NCI-H1105 treated with DMSO at 0.1 percent for 48 hours (cell line): ENCODE results near the gene ITSN1.

Experiments
- DNase-seq: peaks from one replicate; lab custom pipeline; 2025; lab: John Stamatoyannopoulos, UW

ITSN1 gene

GRCh38 chr21:33731447-33731846, 89.1 kb downstream of the ITSN1 start:
- no peak for DNase-seq

DNA sequence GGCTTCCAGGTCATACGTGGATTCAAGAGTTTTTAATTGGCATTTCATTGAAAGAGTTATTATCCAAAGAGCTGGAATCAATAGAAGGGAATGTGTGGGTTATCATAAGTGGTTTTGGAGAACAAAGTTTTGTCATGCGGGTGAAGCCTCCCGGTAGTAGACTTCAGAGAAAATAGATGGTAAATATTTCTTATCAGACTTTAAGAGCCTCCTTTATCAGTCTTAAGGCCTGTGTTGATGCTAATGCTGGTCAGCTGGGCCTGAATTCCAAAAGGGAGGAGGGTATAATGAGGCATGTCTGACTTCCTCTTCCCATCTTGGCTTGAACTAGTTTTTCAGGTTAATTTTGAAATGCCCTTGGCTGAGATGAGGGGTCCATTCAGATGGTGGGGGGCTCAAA, 89.7 kb downstream of the ITSN1 start:
- no peak for DNase-seq

- no peak for DNase-seq
These were observed 91.3 kb downstream of the ITSN1 start for GRCh38 chr21:33733601-33734000.

GRCh38 chr21:33734291-33734690, 92.0 kb downstream of the ITSN1 start:
- DNase-seq: no peak

- DNase-seq: no peak
These were observed 92.5 kb downstream of the ITSN1 start for GRCh38 chr21:33734818-33735217.

DNA sequence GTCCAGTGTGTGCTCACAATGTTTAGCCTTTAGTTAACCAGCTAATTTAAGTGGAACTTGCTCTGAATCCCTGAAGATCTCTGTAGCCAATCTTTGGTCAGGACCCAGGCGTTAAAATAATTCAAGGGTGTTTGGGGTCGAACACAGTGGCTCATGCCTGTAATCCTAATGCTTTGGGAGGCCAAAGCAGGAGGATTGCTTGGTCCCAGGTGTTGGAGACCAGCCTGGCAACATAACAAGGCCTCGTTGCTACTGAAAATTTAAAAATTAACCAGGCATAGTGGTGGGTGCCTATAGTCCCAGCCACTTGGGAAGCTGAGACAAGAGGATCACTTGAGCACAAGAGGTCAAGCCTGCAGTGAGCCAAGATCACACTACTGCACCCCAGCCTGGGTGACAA, 94.3 kb downstream of the ITSN1 start:
- no peak for DNase-seq

DNA sequence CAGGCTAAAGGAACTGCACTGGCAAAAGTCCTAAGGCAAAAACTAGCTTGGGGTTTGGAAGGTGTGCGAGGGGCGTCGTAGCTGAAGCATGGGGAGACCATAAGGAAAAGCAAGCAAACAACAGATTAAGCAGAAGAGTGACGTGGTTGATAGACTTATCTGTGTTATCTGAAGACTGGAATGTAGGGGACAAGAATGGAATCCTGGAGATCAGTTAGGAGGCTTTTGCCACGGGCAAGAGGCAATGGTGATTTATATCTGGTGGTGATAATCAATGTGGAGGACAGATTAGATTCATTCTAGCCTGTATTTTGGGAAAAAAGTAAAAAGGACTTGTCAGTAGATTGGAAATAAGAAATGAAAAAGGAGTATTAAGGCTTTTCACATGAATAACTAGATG, 97.4 kb downstream of the ITSN1 start:
- DNase-seq: no peak

GRCh38 chr21:33747420-33747819, 105.1 kb downstream of the ITSN1 start:
- no peak for DNase-seq

DNA sequence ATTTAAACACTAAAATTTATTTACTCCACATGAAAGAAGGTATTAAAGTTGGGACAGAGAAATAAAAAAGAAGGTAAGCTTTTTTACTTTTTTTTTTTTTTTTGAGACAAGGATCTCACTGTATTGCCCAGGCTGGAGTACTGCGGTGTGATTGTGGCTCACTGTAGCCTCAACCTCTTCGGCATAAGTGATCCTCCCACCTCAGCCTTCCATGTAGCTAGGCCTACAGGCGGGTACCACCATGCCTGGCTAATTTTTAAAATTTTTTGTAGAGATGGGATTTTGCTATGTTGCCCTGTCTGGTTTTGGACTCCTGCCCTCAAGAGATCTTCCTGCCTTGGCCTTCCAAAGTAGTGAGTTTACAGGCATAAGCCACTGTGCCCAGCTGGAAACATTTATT, 106.6 kb downstream of the ITSN1 start:
- DNase-seq: no peak

DNA sequence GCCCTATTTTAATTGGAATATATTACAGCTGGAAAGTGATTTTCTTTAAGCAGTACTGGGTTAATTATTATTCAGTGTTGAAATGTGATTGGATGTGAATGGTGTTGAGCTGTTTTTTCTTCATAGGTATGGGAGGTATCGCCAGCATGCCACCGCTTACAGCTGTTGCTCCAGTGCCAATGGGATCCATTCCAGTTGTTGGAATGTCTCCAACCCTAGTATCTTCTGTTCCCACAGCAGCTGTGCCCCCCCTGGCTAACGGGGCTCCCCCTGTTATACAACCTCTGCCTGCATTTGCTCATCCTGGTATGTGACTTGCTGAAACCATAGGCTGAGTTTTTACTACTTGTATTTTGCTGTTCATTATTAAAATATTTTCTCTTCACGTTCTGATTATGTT, 107.7 kb downstream of the ITSN1 start:
- DNase-seq: no peak

GRCh38 chr21:33751120-33751519, 108.8 kb downstream of the ITSN1 start:
- DNase-seq: no peak

DNA sequence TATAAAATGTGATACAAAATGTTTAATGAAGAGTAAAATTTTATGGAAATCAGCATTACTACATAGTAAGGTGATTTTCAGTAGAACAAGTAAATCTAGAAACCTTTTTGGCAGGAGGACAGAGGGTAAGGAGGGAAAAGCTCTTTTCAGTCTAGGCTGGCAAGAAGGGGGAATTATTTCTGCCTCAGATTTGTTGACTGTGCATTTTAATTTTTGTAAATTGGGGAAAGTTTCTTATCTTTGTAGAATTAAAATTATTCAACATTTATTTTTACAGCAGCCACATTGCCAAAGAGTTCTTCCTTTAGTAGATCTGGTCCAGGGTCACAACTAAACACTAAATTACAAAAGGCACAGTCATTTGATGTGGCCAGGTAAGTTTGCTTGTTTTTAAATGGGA, 109.2 kb downstream of the ITSN1 start:
- DNase-seq: no peak

- DNase-seq: no peak
These were observed 110.0 kb downstream of the ITSN1 start for GRCh38 chr21:33752260-33752659.

- no peak for DNase-seq
These were observed 111.6 kb downstream of the ITSN1 start for GRCh38 chr21:33753886-33754285.

GRCh38 chr21:33754481-33754880, 112.2 kb downstream of the ITSN1 start:
- DNase-seq: no peak

DNA sequence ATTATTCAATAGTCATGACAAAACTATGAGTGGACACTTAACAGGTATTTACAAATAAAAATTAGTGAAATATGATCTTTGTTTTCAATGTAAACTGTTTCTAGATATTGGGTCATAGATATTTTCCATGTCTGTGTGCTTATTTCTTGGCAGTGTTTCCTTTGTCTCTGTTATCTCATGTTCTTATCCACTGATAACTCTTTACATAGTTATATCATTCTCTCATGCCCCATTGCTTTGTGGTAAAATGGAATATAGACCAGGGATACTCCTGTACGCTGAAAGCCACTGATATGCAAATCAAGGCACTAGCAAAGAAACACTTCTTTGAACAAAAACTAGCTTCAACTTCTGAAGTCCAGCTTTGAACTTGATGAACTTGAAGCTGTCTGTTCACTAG, 113.1 kb downstream of the ITSN1 start:
- no peak for DNase-seq

- no peak for DNase-seq
These were observed 118.5 kb downstream of the ITSN1 start for GRCh38 chr21:33760641-33761440.

DNA sequence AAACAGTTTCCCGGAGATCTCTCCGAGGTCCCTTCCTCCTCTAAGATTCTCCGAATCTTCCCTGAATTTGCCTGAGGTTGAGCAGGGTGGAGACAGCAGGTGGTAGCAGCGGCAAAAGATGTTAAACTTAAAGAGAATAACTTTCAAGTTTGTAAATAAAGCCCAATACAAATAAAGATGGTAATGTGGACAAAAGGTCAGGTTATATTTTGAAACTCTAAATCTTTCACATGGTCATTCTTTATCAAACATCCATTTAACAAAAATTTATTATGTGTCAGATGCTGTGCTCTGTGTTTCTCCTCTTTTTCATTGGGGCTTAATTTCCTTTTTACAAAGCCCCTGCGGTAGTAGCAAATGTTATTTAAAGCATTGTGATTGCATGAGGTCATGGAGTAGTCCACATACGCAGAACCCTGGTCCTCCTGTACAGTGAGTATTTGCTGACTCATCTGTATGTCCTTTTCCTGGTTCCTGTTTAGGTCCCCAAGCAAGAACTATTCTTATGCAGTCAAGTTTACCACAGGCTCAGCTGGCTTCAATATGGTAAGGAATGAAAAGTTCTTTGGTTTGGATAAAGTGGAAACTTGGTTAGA, 119.2 kb downstream of the ITSN1 start:
- no peak for DNase-seq

DNA sequence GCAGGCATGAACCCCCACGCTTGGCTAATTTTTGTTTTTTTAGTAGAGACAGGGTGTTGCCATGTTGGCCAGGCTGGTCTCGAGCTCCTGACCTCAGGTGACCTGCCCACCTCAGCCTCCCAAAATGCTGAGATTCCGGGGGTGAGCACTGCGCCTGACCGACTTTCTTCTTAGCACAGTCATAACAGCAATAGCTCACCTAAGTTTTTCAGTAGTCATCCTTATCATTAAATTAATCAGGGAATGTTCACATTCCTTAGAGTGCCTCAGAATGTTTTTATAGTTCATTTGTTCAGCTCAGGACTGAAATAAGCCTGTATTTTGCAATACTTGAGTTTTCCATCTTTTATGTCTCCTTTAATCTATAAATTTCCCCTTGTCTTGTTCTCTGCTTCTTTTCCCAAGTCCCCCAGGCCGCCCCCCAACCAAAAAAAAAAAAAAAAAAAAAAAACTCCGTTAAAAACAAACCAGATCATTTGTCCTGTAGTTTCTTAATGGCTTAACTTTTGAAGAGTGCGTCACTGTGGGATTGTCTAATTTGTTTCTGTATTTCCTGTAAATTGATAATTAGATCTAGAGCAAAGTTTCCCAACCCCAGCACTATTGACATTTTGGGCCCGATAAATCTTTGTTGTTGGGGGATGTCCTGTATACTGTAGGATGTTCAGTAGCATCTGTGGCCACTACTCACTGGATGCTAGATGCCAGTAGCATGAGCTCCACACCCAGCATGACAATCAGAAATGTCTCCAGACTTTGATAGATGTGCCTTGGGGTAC, 120.7 kb downstream of the ITSN1 start:
- no peak for DNase-seq

DNA sequence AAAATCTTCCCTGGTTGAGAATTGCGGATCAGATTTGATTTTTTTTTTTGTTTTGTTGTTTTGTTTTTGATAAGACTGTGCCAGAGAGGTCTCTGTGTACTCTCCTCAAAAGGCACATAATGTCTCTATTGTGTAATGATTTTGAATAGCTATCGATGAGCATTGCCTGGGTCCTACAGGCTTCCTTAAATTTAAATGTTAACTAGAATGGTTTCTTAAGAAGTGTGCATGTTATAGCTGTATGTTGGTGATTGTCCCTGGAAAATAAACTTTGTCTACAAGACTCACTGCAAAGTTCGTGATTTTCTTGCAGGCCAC, 121.2 kb downstream of the ITSN1 start:
- no peak for DNase-seq

GRCh38 chr21:33767236-33767635, 124.9 kb downstream of the ITSN1 start:
- no peak for DNase-seq

GRCh38 chr21:33767960-33768359, 125.7 kb downstream of the ITSN1 start:
- DNase-seq: no peak

GRCh38 chr21:33769057-33769456, 126.8 kb downstream of the ITSN1 start:
- no peak for DNase-seq
